HepG2 (cell line): ENCODE data around the gene SLC11A1. TPM values are rescaled to one million over a fixed set of nuclear protein-coding genes. Genes with fewer than 3 reads are reported as not detected.

Source experiments
- DNMT1 ChIP-seq: sonication (generic); formaldehyde crosslinking; IDR thresholded peaks from 2 replicates; pipeline ENCODE4 v1.5.1; 2020; ENCODE audit warnings: mild to moderate bottlenecking, missing genetic modification reagents
- GATAD1 ChIP-seq: IDR thresholded peaks from 2 replicates; pipeline ENCODE4 v1.6.1; 2016; ENCODE audit warnings: missing genetic modification reagents, missing compliant biosample characterization
- GTF2F1 ChIP-seq: fragments of 150-350 bp; IDR thresholded peaks from 2 replicates; pipeline ENCODE4 v1.6.1; 2014; ENCODE audit warnings: low read length
- HNF4G ChIP-seq, 2 experiments: sonication (generic) in 1 of 2; formaldehyde crosslinking in 1 of 2; IDR thresholded peaks; 2 replicates each; pipeline versions ENCODE4 v1.4.0 to v1.6.1; 2011 to 2020; ENCODE audit warnings: borderline replicate concordance in 2 of 2, low read depth in 2 of 2, mild to moderate bottlenecking in 2 of 2, low read length in 1 of 2, missing genetic modification reagents in 1 of 2, moderate library complexity in 1 of 2
- MED8 ChIP-seq: sonication (generic); formaldehyde crosslinking; IDR thresholded peaks from 2 replicates; pipeline ENCODE4 v1.8.1; 2023; ENCODE audit warnings: mild to moderate bottlenecking, missing genetic modification reagents; ENCODE audit not compliant: insufficient replicate concordance
- POLR2G ChIP-seq: fragments of 200-400 bp; formaldehyde crosslinking; IDR thresholded peaks from 2 replicates; pipeline ENCODE4 v1.6.1; 2018; ENCODE audit warnings: mild to moderate bottlenecking, low read depth, low read length, moderate library complexity
- RBFOX2 ChIP-seq: fragments of 200-400 bp; formaldehyde crosslinking; IDR thresholded peaks from 2 replicates; pipeline ENCODE4 v1.6.1; 2017; ENCODE audit warnings: low read depth, mild to moderate bottlenecking, low read length
- RBM39 ChIP-seq: fragments of 200-400 bp; formaldehyde crosslinking; IDR thresholded peaks from one replicate; pipeline ENCODE4 v1.6.1; 2018; ENCODE audit warnings: antibody characterized with exemption, mild to moderate bottlenecking, low read depth, low read length; ENCODE audit not compliant: poor library complexity, severe bottlenecking
- RNF2 ChIP-seq: fragments of 450-650 bp; conservative IDR thresholded peaks from 2 replicates; pipeline ENCODE4 v1.6.1; 2016; ENCODE audit warnings: low read depth
- SPEN ChIP-seq: sonication (generic); formaldehyde crosslinking; IDR thresholded peaks from 2 replicates; pipeline ENCODE4 v1.5.1; 2020; ENCODE audit warnings: low read depth, mild to moderate bottlenecking, missing genetic modification reagents
- ZFP62 ChIP-seq: sonication (generic); formaldehyde crosslinking; IDR thresholded peaks from 2 replicates; pipeline ENCODE4 v1.4.0; 2020; ENCODE audit warnings: missing genetic modification reagents
- ZNF460 ChIP-seq: sonication (generic); formaldehyde crosslinking; IDR thresholded peaks from 2 replicates; pipeline ENCODE4 v1.5.1; 2020; ENCODE audit warnings: missing genetic modification reagents, mild to moderate bottlenecking, borderline replicate concordance
- ZNF768 ChIP-seq: sonication (generic); formaldehyde crosslinking; IDR thresholded peaks from 2 replicates; pipeline ENCODE4 v1.4.0; 2020; ENCODE audit warnings: missing genetic modification reagents
- ZNF850 ChIP-seq: sonication (generic); formaldehyde crosslinking; conservative IDR thresholded peaks from 2 replicates; pipeline ENCODE4 v1.9.0; 2021; ENCODE audit warnings: mild to moderate bottlenecking, missing genetic modification reagents
- polyA plus RNA-seq, 8 experiments: library from polyadenylated mRNA; depleted of rRNA in 3 of 8; stranded (reverse) in 7 of 8; unstranded in 1 of 8; fragments of >200 nt; fragmentation: Illumina TruSeq in 4 of 8; extraction: Trizol in 4 of 8; gene quantifications; 2 replicates each; pipeline versions ENCODE4 v1.2.1 to v1.2.3, GENCODE V29; 2011 to 2016; ENCODE audit warnings: low read depth in 4 of 8, missing spikeins in 1 of 8, mixed read lengths in 1 of 8; ENCODE audit not compliant: insufficient read depth in 1 of 8
- total RNA-seq, 5 experiments: library from RNA; depleted of rRNA; stranded (reverse); fragments of >200 nt; fragmentation: Illumina TruSeq; extraction: Trizol; gene quantifications; 2 replicates each; pipeline ENCODE4 v1.2.3, GENCODE V29; 2016; ENCODE audit warnings: low read depth in 1 of 5
- TF ChIP-seq, protein P1 (sequence below): sonication (generic); formaldehyde crosslinking; IDR thresholded peaks from 2 replicates; pipeline ENCODE4 v1.5.0; 2020; ENCODE audit warnings: missing genetic modification reagents
- TF ChIP-seq, protein P2 (sequence below): sonication (generic); formaldehyde crosslinking; IDR thresholded peaks from 2 replicates; pipeline ENCODE4 v1.4.0; 2020; ENCODE audit warnings: low read depth, mild to moderate bottlenecking, missing genetic modification reagents
- TF ChIP-seq, protein P3 (sequence below): sonication (generic); formaldehyde crosslinking; conservative IDR thresholded peaks from 2 replicates; pipeline ENCODE4 v1.4.0; 2020; ENCODE audit warnings: missing genetic modification reagents
- TF ChIP-seq, protein P4 (sequence below): sonication (generic); formaldehyde crosslinking; IDR thresholded peaks from 2 replicates; pipeline ENCODE4 v1.5.1; 2020; ENCODE audit warnings: mild to moderate bottlenecking, missing genetic modification reagents, moderate library complexity
- TF ChIP-seq, protein P5 (sequence below): sonication (generic); formaldehyde crosslinking; IDR thresholded peaks from 2 replicates; pipeline ENCODE4 v1.4.0; 2020; ENCODE audit warnings: missing genetic modification reagents

SLC11A1 gene
- total and polyA plus RNA-seq, 2 of the 13 experiments (the other 11 are each of a cell fraction or from before 2014, with no cell fraction given): 0.33 to 2.3 TPM

DNA sequence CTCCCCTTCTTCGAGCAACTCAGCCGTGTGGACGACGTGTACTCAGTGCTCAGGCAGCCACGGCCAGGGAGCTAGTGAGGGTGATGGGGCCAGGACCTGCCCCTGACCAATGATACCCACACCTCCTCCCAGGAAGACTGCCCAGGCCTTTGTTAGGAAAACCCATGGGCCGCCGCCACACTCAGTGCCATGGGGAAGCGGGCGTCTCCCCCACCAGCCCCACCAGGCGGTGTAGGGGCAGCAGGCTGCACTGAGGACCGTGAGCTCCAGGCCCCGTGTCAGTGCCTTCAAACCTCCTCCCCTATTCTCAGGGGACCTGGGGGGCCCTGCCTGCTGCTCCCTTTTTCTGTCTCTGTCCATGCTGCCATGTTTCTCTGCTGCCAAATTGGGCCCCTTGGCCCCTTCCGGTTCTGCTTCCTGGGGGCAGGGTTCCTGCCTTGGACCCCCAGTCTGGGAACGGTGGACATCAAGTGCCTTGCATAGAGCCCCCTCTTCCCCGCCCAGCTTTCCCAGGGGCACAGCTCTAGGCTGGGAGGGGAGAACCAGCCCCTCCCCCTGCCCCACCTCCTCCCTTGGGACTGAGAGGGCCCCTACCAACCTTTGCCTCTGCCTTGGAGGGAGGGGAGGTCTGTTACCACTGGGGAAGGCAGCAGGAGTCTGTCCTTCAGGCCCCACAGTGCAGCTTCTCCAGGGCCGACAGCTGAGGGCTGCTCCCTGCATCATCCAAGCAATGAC is 22.4 kb downstream of the SLC11A1 start (continued):
- TF ChIP-seq, protein P1, sequence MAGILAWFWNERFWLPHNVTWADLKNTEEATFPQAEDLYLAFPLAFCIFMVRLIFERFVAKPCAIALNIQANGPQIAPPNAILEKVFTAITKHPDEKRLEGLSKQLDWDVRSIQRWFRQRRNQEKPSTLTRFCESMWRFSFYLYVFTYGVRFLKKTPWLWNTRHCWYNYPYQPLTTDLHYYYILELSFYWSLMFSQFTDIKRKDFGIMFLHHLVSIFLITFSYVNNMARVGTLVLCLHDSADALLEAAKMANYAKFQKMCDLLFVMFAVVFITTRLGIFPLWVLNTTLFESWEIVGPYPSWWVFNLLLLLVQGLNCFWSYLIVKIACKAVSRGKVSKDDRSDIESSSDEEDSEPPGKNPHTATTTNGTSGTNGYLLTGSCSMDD (CRISPR knock-in tag): no peak
- TF ChIP-seq GATAD1 (CRISPR knock-in tag): no peak
- TF ChIP-seq MED8 (CRISPR knock-in tag): no peak
- no peak for TF ChIP-seq ZNF768 (CRISPR knock-in tag)
- peak; percentile 38; the same call in 1 of the 2 replicates for TF ChIP-seq HNF4G (IDR thresholded peaks at IDR 0.05; ENCODE audit: borderline replicate concordance, low read depth, low read length)
- no peak for TF ChIP-seq HNF4G (CRISPR knock-in tag; IDR thresholded peaks at IDR 0.05; ENCODE audit: borderline replicate concordance, low read depth)
- peak; percentile 29; the same call in 1 of the 2 replicates for TF ChIP-seq SPEN (CRISPR knock-in tag)
- TF ChIP-seq, protein P2, sequence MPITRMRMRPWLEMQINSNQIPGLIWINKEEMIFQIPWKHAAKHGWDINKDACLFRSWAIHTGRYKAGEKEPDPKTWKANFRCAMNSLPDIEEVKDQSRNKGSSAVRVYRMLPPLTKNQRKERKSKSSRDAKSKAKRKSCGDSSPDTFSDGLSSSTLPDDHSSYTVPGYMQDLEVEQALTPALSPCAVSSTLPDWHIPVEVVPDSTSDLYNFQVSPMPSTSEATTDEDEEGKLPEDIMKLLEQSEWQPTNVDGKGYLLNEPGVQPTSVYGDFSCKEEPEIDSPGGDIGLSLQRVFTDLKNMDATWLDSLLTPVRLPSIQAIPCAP (CRISPR knock-in tag): no peak
- TF ChIP-seq, protein P3, sequence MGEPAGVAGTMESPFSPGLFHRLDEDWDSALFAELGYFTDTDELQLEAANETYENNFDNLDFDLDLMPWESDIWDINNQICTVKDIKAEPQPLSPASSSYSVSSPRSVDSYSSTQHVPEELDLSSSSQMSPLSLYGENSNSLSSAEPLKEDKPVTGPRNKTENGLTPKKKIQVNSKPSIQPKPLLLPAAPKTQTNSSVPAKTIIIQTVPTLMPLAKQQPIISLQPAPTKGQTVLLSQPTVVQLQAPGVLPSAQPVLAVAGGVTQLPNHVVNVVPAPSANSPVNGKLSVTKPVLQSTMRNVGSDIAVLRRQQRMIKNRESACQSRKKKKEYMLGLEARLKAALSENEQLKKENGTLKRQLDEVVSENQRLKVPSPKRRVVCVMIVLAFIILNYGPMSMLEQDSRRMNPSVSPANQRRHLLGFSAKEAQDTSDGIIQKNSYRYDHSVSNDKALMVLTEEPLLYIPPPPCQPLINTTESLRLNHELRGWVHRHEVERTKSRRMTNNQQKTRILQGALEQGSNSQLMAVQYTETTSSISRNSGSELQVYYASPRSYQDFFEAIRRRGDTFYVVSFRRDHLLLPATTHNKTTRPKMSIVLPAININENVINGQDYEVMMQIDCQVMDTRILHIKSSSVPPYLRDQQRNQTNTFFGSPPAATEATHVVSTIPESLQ (CRISPR knock-in tag): no peak
- TF ChIP-seq ZFP62: no peak
- TF ChIP-seq RBFOX2: peak; percentile 79
- no peak for TF ChIP-seq DNMT1 (CRISPR knock-in tag)
- no peak for TF ChIP-seq RNF2
- TF ChIP-seq ZNF460 (CRISPR knock-in tag): no peak
- peak; percentile 14; the same call in 1 of the 2 replicates for TF ChIP-seq POLR2G
- TF ChIP-seq RBM39: peak; percentile 59
- TF ChIP-seq, protein P4, sequence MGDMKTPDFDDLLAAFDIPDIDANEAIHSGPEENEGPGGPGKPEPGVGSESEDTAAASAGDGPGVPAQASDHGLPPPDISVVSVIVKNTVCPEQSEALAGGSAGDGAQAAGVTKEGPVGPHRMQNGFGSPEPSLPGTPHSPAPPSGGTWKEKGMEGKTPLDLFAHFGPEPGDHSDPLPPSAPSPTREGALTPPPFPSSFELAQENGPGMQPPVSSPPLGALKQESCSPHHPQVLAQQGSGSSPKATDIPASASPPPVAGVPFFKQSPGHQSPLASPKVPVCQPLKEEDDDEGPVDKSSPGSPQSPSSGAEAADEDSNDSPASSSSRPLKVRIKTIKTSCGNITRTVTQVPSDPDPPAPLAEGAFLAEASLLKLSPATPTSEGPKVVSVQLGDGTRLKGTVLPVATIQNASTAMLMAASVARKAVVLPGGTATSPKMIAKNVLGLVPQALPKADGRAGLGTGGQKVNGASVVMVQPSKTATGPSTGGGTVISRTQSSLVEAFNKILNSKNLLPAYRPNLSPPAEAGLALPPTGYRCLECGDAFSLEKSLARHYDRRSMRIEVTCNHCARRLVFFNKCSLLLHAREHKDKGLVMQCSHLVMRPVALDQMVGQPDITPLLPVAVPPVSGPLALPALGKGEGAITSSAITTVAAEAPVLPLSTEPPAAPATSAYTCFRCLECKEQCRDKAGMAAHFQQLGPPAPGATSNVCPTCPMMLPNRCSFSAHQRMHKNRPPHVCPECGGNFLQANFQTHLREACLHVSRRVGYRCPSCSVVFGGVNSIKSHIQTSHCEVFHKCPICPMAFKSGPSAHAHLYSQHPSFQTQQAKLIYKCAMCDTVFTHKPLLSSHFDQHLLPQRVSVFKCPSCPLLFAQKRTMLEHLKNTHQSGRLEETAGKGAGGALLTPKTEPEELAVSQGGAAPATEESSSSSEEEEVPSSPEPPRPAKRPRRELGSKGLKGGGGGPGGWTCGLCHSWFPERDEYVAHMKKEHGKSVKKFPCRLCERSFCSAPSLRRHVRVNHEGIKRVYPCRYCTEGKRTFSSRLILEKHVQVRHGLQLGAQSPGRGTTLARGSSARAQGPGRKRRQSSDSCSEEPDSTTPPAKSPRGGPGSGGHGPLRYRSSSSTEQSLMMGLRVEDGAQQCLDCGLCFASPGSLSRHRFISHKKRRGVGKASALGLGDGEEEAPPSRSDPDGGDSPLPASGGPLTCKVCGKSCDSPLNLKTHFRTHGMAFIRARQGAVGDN (CRISPR knock-in tag): peak; percentile 74
- TF ChIP-seq, protein P5, sequence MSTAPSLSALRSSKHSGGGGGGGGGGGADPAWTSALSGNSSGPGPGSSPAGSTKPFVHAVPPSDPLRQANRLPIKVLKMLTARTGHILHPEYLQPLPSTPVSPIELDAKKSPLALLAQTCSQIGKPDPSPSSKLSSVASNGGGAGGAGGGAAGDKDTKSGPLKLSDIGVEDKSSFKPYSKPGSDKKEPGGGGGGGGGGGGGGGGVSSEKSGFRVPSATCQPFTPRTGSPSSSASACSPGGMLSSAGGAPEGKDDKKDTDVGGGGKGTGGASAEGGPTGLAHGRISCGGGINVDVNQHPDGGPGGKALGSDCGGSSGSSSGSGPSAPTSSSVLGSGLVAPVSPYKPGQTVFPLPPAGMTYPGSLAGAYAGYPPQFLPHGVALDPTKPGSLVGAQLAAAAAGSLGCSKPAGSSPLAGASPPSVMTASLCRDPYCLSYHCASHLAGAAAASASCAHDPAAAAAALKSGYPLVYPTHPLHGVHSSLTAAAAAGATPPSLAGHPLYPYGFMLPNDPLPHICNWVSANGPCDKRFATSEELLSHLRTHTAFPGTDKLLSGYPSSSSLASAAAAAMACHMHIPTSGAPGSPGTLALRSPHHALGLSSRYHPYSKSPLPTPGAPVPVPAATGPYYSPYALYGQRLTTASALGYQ: no peak
- 0 out of 2 replicates have a peak, but pooled peaks have one; percentile 74 for TF ChIP-seq ZNF850
- no peak for TF ChIP-seq GTF2F1
